AG09309 (cell line): ENCODE measurements around the gene SEMA3G.

Experiments used
- DNase-seq: peaks from one replicate; pipeline ENCODE4 v3.0.0-alpha.2; 2010; ENCODE audit warnings: low read depth
- H3K4me3 ChIP-seq: 2 replicates; pipeline ENCODE4 v1.5.1; 2011; ENCODE audit warnings: mild to moderate bottlenecking, low read depth, low read length, moderate library complexity; ENCODE audit not compliant: control insufficient read depth
- CTCF ChIP-seq: IDR thresholded peaks from 2 replicates; pipeline ENCODE4 v1.5.1; 2011; ENCODE audit warnings: mild to moderate bottlenecking, low read depth, low read length, inconsistent platforms; ENCODE audit not compliant: insufficient read depth, control insufficient read depth; ENCODE audit errors: missing control alignments

Gene SEMA3G

GRCh38 chr3:52401551-52401950, 43.4 kb downstream of the SEMA3G start:
- DNase-seq = no peak
- TF ChIP-seq CTCF = no peak
- H3K4me3 ChIP-seq = no peak overlapping the region

GRCh38 chr3:52401021-52401420, 43.9 kb downstream of the SEMA3G start:
- no peak for TF ChIP-seq CTCF
- DNase-seq = no peak
- H3K4me3 ChIP-seq = no peak overlapping the region

- no peak for TF ChIP-seq CTCF
- no peak for DNase-seq
- H3K4me3 ChIP-seq = no peak overlapping the region
These were observed 44.6 kb downstream of the SEMA3G start for GRCh38 chr3:52400275-52400793.

- no peak for DNase-seq
- no peak for TF ChIP-seq CTCF
- H3K4me3 ChIP-seq = no peak overlapping the region
These were observed 45.3 kb downstream of the SEMA3G start for GRCh38 chr3:52399593-52399992.

GRCh38 chr3:52399131-52399530, 45.8 kb downstream of the SEMA3G start:
- no peak for DNase-seq
- TF ChIP-seq CTCF = no peak
- H3K4me3 ChIP-seq = no peak overlapping the region

GRCh38 chr3:52398670-52399081, 46.2 kb downstream of the SEMA3G start:
- no peak for DNase-seq
- TF ChIP-seq CTCF = no peak
- no peak overlapping the region for H3K4me3 ChIP-seq

GRCh38 chr3:52397676-52398399, 47.1 kb downstream of the SEMA3G start:
- no peak overlapping the region for H3K4me3 ChIP-seq
- TF ChIP-seq CTCF = no peak
- no peak for DNase-seq
